NCI-H748 treated with DMSO at 0.1 percent for 48 hours (cell line): ENCODE data around the gene ABCC9.
"Not testable (repeated sequence)": the region's sequence is repeated elsewhere in the genome, so short reads cannot be mapped to it uniquely, and the experiment has no call there.

Source experiments
- DNase-seq: peaks from one replicate; lab custom pipeline; 2025; lab: John Stamatoyannopoulos, UW

ABCC9 gene

DNA sequence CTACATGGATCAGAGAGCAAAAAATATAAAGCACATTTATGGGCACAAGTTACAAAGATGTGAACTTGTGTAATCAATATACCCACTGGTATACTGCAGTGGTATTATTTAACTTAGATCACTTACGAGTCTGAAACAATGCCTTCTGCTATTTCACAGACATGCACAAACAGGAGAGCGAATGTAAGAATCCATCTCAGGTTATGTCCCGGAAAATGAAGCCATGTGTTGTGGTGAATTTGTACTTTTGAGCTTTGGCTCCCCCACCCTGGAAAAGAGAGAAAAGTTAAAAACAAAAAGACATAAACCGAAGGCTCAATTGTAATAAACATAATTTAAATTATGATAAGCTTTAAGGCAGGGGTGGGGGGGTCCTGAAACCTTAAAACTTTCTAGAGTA, 7.6 kb downstream of the ABCC9 start:
- no peak for DNase-seq

DNA sequence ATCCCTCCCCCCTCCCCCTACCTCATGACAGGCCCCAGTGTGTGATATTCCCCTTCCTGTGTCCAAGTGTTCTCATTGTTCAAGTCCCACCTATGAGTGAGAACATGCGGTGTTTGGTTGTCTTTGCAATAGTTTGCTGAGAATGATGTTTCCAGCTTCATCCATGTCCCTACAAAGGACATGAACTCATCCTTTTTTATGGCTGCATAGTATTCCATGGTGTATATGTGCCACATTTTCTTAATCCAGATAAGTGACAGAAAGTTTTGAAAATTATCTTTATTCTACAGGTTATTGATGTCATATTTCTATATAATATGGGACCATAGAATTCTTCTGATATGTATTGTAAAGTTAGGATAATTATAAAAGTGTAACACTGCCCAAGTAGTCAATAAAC, 11.3 kb downstream of the ABCC9 start:
- not testable (repeated sequence) for DNase-seq

DNA sequence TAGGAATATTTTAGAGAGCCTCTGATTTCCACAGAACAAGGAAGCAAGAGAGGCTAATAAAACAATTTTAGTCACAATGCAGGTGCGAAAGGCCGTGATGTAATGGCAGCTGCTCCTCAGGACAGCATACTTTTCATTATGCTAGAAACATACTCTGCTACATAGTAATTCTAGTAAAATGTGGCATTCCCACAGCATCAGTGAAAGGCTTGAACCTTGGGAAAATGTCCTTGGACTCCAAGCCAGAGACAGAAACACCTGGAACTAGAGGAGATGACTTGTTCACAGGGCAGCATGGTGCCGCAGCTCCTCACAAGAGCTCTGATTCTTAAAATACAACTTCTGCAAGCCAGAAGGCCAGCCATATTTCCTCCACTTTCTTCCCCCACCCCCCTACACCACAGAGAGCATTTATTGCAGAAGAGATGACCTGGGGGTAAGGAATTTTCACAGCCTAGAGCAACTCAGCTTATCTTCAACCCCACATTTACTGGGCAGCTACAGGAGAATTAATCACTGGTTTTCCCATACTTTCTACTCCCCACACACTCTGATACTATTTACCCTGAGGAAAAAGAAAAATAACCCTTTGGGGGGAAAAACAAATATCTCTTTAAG, 15.8 kb downstream of the ABCC9 start:
- DNase-seq = no peak

DNA sequence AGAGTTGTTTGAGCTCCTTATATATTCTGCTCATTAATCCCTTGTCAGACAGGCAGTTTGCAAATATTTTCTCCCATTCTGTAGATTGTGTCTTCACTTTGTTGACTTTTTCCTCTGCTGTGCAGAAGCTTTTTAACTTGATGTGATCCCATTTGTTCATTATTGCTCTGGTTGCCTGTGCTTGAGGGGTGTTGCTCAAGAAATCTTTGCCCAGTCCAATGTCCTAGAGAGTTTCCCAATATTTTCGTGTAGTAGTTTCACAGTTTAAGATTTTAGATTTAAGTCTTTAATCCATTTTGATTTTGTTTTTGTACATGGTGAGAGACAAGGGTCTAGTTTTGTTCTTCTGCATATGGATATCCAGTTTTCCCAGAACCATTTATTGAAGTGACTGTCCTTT, 19.8 kb downstream of the ABCC9 start:
- DNase-seq = no peak

DNA sequence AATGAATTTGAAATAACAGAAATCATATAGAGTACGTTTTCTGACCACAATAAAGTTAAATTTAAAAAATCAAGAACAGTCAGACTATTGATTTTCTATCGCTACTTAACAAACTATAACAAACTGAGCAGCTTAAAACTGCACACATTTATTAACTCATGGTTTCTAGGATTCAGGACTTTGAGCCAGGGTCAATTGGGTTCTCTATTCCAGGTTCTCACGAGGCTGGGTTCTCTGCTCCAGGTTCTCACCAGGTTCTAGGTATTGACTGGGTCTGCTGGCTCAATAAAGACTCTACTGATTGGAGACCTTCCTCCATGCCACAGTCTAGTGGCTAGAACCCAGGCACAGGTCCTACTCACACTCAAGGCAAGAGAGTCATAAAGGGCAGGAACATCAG, 22.8 kb downstream of the ABCC9 start:
- no peak for DNase-seq

DNA sequence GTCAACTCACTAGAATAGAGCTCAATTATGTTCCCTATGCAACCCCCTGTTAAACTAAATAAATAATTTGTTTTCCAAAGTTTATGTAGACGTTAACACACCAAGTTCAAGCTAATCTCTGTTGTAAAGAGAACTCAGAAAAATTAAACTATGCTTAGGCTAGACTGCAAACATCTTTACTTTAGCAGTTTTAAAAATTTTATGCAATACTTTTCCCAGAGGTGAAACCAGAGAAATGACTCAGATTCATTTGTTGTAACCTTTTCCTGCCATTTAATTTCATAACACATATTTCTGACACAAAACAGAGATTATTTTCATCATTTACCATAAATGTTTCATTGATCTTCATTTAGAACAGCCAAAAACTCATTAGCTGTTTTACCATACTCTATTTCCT, 27.4 kb downstream of the ABCC9 start:
- DNase-seq = no peak

DNA sequence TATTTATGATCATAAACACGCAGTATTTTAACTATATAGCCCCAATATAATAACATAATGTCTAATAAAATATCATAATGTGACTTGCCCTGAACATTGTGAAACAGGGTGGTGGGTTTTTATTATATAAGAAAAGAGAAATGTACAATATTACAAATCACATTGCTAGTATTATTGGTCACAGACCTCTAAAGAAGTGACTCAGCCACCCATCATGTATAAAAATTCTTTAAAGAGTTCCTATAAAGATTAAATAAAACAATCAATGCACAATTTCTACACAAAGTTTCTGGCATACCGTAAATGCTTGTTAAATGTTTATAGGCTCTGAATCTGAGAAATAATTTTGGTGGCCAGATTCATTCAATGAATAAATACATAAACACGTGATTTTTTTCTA, 28.9 kb downstream of the ABCC9 start:
- DNase-seq = no peak

DNA sequence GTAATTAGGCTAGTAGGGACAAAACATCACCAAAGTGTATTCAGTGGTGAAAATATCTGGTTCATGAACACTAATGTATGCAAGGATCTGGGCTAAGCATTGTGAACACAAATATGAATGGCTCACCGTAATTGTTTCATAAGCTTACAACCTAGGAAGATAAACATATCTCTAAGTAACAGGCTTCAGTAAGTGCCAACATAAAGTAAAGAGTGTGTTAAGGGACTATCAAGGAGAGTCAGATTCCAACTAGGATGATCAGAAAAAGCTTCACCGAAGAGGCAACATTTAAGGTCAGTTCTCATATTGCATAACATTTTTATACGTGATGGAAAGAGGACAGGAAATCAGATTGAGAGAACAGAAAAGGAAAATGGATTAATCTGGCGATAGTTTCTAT, 29.4 kb downstream of the ABCC9 start:
- no peak for DNase-seq

DNA sequence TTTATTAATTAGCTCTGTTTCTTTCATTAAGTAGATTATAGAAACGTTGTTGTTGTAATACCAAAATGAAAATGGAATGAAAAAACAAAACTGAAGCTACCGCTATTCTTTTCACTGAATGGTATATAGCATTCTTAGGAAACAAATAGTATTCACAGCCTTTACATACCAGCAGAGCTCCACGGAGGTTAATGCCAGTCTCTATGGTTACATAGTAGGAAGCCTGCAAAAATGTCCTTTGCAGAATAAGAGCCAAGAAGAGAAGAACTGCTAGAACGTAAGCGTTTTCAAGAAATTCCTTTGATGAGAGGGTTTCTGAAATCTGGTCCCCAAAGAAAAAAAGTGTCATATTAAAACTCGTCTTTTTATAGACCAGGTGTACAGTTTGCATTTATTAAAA, 30.6 kb downstream of the ABCC9 start:
- no peak for DNase-seq

DNA sequence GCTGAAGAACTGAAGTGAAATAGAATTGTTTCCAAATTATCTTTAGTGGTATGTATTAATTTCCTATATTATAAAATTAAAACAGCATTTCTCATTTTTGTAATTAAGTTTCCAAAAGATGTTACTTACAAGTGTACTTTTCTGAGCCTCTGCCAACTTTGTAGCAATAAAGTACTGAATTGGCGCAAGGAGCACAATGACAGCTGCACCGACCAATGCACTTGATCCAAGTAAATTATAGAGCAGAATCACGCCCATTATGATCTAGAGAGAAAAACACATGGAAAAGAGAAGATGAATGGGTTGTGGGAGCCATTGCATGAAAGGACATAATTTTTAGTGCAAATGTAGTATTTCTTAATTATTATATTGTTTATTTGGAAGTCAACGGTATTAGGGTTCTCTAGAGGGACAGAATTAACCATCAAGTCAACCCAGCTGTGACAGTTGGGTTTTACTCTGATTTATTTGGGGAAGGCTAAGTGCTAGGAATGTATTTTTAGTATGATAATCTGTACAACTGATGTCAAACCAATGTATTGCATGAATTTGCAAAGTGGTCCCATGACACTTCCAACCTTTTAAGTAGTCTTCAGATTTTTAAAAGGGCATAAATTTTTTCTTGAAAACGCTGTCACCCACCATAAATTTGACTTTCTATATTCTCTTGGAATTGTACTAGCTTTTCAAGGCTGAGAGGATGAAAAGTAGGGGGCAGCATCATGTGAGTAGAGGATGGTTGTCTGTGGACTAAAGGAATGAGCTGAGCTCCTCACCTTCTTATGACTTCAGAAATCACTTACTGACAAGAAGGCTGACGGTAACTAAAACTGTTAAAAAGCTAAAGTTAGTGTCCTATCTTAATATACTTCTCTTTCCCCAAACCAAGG, 33.0 kb downstream of the ABCC9 start:
- DNase-seq = no peak

DNA sequence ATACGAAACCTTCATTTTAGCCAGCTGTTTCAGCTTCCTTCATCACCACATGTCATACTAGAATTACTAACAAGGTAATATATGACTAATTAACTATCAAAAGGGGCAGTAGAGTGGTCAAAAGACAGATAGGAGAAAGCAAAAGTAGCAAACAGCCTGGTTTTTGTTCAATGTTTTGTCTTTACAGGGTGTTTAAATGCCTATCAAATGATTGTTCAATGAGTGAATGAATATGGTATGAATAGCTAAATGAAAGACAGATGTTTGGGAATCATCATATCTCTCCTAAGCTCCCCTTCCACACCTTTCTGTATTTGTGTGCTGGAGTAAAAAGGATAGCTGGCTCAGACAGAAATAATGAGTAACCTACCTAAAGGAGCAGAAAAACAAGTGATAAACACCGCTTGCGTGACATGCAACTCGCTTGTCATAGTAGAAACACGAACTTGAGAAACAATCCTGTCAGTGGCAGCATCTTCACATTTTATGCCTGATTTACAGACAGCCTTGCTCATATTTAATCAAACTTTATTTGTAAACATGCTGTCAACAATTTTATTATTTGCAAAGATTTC, 34.2 kb downstream of the ABCC9 start:
- no peak for DNase-seq

DNA sequence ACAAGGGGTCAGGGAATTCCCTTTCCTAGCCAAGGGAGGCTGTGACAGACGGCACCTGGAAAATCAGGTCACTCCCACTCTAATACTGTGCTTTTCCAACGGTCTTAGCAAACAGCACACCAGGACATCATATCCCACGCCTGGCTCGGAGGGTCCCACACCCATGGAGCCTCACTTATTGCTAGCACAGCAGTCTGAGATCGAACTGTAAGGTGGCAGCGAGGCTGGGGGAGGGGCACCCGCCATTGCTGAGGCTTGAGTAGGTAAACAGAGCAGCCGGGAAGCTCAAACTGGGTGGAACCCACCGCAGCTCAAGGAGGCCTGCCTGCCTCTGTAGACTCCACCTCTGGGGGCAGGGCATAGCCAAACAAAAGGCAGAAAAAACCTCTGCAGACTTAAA, 41.7 kb downstream of the ABCC9 start:
- not testable (repeated sequence) for DNase-seq

DNA sequence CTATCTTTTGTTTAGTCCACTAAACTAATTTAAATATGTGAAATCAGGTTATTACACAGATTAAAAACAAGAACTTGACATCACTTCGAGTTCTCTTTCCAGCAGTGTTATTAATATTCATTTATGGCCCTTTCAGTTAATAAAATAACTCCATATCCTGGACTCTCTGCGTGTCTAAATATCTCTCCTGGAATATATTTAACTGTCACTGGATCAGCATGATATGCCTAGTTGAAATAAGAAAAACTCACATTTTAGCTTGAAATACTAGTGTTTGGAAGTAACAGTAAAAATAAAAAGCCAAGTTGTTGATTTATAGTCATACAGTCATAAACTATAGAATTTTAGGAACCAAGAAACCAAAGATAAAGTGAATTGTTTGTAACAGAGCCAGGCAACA, 45.6 kb downstream of the ABCC9 start:
- no peak for DNase-seq

DNA sequence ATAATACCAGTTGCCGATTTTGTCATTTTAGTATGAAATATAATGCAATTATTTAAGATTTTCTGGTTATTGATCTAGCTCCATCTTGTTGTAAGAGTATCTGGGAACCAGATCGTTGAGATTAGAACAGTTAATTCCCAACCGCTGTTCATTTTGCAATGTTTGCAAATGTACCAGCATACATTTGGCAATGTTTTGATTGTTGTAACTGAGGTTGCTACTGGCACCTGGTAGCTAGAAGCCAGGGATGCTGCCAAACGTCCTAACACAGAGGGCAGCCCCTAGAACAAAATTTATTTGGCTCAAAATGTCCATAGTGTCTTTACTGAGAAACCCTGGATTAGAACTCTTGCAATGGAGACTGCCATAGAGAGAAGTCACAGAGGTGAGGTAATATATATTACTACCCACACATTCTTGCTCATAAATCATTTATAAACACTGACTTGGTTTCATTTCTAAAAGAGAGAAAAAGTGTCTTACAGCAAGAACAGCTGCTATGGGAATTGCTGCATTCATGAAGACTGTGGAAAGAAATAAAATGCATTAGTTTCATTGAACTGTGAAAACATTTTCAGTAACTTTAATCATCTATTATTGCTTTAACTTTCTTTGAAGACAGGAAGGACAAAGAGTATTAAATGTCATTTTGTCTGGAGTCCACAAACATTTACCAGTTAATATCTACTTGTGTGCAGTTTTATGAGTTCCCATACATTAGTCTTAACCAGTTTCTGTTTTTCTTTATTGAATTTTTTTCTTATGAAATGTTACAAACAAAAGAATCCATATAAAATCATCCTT, 46.2 kb downstream of the ABCC9 start:
- no peak for DNase-seq

DNA sequence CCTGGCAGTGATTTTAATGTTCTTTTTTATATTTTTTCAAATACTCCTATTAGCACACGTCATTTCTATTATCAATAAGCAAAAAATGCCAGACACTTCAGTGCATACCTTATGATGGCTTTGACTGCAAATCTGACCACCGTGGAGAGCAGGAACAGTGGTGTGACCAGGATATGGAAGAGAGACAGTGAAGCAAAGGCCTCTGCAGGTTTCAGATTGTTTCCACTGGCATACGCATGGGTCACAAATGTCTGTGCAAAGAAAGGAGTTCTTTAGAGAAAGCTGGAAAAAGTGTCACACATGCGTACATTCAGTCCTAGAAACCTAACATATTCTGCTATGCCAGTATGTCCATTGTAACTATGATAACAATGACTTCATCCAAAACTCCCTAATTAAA, 47.3 kb downstream of the ABCC9 start:
- DNase-seq = no peak

DNA sequence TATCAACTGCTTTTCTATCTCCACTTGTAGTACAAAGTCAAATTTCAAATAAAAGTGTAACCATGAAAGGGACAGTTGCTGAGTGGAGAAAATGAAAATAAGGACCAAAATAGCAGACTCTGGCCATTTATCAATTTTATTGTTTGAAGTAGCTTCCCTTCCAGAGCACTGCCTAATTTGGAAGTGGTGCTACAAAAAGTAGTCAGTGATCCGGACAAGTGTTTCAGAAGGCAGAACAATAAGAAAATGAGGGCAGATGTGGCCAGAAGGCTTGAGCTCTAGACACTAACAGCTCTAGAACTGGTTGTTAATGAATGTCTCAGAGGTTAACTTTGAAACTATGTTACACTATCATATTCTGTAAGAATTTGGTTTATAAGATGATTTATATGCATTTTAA, 48.9 kb downstream of the ABCC9 start:
- no peak for DNase-seq

DNA sequence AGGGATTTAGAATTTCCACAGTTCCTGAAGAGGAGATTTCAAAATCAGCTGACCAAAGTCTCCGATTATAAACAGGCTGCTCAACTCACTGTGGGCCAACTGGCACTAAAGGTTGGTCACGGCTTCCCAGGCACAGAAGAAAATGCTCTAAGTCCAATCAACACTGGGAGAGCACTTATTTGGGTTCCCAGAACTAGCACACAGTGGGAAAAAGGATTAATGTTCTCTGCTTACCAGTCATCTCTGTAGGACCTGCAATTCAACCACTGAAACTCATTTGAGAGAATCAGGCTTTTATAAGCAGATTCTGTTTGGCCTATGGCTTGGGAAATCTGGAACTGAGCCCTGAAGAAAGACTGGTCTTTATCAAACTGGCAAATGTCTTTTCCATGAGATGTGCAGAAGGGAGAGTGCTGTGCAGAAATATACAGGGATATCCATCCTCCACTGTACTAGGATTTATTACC, 49.4 kb downstream of the ABCC9 start:
- no peak for DNase-seq

DNA sequence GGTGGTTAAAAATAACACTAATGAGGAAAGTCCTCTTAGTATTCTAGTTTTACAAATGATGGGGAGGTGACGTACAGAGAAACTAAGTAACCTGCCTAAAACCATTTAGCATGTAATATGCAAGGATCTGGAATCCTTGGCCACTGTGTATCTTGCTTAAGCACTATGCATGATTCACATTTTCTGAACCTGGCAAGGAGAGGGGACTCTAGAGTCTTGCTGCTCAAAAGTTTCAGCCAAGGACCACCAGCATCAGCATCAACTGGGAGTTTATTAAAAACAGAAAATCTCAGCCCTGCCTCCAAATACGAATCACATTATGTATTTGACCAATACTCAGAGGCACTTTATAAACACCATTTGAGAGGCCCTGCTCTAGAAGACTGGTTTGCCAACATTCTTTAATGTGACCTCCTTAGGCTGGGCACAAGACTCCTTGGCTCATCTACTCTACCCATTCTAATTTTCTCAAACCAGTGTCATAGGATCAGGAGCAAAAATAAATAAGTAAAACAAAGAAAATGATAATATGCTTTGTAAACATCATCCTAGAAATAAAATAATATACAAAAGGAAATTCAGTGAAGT, 52.9 kb downstream of the ABCC9 start:
- DNase-seq = no peak

DNA sequence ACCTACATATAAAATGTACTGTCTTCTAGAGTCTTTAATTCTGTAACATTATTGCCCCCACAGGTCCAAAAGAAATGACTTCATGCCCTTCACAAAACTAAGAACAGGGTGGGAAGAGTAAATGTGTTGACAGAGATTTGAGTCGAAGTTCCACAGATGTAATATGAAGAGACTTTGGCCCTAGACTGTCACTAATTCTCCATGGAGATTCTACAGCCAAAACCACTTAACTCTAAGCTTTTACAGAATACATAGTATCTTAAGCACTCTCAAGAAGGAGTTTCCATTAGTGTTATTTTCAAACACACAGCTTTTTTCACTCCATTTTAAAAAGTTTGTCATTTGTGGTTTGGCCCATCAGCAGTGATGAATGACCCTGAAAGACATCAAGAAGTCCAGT, 56.3 kb downstream of the ABCC9 start:
- no peak for DNase-seq

DNA sequence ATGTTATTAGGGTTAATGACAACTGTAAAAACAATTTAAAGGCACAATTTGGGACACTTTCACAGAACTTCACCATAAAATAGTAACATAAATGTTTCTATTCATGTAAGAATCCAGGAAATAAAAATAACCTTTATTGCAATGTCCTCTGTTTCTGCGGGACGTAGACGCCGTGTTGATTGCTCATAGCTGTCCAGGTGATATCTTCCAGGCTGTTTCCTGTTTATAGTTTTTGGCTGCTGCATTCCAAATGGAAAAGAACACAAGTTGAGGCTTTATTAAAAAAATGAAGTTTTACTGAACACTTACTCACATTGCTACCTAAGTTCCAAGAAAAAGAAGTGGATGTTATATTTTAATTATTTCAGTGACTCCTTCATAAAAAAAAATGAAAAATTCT, 58.6 kb downstream of the ABCC9 start:
- DNase-seq = no peak

DNA sequence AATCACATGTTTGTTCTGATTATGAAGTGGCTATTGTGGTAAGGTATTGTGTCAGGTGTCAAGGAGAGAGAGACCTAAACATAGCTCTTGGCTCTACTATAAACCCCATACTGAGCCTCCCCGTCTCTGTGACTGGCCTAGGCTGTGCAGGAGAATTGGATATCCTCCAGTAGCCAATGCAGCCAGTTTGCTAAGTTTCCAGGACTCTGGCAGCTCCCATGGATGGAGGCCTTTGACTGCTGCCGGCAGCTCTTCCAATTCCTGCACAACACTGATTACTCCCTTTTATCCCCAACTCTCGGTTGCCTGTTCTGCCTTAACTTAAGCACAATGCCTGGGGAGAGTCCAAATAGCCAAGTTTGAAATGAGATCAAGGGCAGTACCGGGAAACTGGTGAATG, 59.3 kb downstream of the ABCC9 start:
- no peak for DNase-seq

DNA sequence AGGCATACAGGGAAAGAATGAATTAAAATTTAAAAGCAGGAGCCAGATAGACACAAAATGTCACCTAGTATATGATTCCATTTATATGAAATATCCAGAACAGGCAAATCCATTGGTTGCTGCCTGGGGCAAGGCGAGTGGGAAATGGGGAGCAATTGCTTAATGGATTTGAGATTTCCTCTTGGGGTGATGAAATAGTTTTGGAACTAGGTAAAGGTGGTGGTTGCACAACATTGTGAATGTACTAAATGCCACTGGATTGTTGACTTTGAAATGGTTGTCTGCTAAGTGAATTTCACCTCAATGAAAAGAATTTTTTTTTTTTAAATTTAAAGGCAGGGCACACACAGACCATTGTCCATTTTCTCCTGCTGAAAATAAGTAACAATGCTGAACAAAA, 61.9 kb downstream of the ABCC9 start:
- DNase-seq = no peak
